ENCODE measurements around the gene EPM2A. TPM values are rescaled to one million over a fixed set of nuclear protein-coding genes. Genes with fewer than 3 reads are reported as not detected.

The EPM2A gene
- polyA plus RNA-seq, 2 of the 4 experiments (the other 2 are of a cell fraction): 2.4 to 3.0 TPM

DNA sequence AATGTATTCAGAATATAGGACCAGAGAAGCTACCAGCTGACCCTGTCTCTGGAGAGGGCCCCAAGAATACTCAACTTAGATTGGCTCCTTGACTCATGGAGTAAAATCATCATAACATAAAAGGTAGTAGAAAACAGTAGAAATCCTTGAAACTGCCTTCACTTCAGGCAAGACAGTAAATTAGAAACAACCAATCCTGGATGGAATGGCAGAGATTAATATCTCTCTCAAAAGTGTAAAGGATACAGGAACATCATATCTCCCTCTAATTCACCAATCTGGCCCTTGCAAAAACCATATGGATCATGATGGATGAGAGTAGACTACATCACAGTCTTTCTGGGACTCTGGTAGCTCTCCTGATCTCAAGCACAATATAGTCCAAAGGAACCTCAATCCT, 20.4 kb upstream of the EPM2A start (continued):
- TF ChIP-seq, protein P1, sequence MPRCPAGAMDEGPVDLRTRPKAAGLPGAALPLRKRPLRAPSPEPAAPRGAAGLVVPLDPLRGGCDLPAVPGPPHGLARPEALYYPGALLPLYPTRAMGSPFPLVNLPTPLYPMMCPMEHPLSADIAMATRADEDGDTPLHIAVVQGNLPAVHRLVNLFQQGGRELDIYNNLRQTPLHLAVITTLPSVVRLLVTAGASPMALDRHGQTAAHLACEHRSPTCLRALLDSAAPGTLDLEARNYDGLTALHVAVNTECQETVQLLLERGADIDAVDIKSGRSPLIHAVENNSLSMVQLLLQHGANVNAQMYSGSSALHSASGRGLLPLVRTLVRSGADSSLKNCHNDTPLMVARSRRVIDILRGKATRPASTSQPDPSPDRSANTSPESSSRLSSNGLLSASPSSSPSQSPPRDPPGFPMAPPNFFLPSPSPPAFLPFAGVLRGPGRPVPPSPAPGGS (IDR thresholded peaks at IDR 0.05): no peak
- no peak for TF ChIP-seq HOXB5 (CRISPR knock-in tag; IDR thresholded peaks at IDR 0.05)
- TF ChIP-seq MYC (IDR thresholded peaks at IDR 0.05; ENCODE audit: borderline replicate concordance, low read length): no peak
- no peak for TF ChIP-seq FOSL2 (IDR thresholded peaks at IDR 0.05)
- no peak for TF ChIP-seq FOSL2 (CRISPR knock-in tag; IDR thresholded peaks at IDR 0.05)
- no peak for TF ChIP-seq JUN (IDR thresholded peaks at IDR 0.05)
- TF ChIP-seq CHD2 (IDR thresholded peaks at IDR 0.05; ENCODE audit: low read length, partially characterized antibody): no peak
- TF ChIP-seq, protein P2, sequence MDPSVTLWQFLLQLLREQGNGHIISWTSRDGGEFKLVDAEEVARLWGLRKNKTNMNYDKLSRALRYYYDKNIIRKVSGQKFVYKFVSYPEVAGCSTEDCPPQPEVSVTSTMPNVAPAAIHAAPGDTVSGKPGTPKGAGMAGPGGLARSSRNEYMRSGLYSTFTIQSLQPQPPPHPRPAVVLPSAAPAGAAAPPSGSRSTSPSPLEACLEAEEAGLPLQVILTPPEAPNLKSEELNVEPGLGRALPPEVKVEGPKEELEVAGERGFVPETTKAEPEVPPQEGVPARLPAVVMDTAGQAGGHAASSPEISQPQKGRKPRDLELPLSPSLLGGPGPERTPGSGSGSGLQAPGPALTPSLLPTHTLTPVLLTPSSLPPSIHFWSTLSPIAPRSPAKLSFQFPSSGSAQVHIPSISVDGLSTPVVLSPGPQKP (IDR thresholded peaks at IDR 0.05; ENCODE audit: low read depth, low read length): no peak

DNA sequence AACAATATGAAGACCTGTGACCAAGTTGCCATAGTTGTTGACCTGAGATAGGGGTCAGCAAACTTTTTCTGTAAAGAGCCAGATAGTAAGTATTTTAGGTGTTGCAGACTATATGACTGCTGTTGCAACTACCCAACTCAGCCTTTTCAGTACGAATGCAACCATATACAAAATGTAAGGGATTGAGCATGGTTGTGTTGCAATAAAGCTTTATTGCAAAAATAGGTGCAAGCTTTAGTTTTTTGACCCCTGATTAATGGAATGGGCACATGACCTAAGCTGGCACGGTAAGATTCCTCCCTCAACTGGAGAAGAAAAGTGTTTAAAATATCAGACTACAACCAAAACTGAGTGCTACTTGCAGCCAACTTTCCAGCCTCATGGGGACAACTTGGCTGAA, 17.3 kb upstream of the EPM2A start:
- no peak overlapping the region for H3K4me3 ChIP-seq
- H3K27ac ChIP-seq: no peak overlapping the region
- FAIRE-seq (no peak), DNase-seq (ENCODE audit: low read depth in 1 of 2, low spot score in 1 of 2) (no peak), ATAC-seq (no peak)
- ChIA-PET POLR2A (no interaction called here), CTCF (no interaction called here)
- TF ChIP-seq, protein P3, sequence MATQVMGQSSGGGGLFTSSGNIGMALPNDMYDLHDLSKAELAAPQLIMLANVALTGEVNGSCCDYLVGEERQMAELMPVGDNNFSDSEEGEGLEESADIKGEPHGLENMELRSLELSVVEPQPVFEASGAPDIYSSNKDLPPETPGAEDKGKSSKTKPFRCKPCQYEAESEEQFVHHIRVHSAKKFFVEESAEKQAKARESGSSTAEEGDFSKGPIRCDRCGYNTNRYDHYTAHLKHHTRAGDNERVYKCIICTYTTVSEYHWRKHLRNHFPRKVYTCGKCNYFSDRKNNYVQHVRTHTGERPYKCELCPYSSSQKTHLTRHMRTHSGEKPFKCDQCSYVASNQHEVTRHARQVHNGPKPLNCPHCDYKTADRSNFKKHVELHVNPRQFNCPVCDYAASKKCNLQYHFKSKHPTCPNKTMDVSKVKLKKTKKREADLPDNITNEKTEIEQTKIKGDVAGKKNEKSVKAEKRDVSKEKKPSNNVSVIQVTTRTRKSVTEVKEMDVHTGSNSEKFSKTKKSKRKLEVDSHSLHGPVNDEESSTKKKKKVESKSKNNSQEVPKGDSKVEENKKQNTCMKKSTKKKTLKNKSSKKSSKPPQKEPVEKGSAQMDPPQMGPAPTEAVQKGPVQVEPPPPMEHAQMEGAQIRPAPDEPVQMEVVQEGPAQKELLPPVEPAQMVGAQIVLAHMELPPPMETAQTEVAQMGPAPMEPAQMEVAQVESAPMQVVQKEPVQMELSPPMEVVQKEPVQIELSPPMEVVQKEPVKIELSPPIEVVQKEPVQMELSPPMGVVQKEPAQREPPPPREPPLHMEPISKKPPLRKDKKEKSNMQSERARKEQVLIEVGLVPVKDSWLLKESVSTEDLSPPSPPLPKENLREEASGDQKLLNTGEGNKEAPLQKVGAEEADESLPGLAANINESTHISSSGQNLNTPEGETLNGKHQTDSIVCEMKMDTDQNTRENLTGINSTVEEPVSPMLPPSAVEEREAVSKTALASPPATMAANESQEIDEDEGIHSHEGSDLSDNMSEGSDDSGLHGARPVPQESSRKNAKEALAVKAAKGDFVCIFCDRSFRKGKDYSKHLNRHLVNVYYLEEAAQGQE (IDR thresholded peaks at IDR 0.05): no peak
- TF ChIP-seq, protein P4, sequence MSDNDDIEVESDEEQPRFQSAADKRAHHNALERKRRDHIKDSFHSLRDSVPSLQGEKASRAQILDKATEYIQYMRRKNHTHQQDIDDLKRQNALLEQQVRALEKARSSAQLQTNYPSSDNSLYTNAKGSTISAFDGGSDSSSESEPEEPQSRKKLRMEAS (IDR thresholded peaks at IDR 0.05): no peak
- TF ChIP-seq ZC3H11A (IDR thresholded peaks at IDR 0.05) (no peak), KDM1A (IDR thresholded peaks at IDR 0.05; ENCODE audit: low read depth) (no peak), RFX5 (IDR thresholded peaks at IDR 0.05) (no peak), JUNB (IDR thresholded peaks at IDR 0.05) (no peak), MAZ (IDR thresholded peaks at IDR 0.05; ENCODE audit: borderline replicate concordance, low read depth, low read length) (no peak), RARB (CRISPR knock-in tag; IDR thresholded peaks at IDR 0.05) (no peak), SMC3 (IDR thresholded peaks at IDR 0.05) (no peak), FOSB (CRISPR knock-in tag; IDR thresholded peaks at IDR 0.05) (no peak), SREBF2 (IDR thresholded peaks at IDR 0.05) (no peak), CBX2 (IDR thresholded peaks at IDR 0.05; ENCODE audit: borderline replicate concordance, low read depth) (no peak), HEYL (CRISPR knock-in tag; IDR thresholded peaks at IDR 0.05) (no peak), RCOR1 (IDR thresholded peaks at IDR 0.05; ENCODE audit: low read depth, low read length) (no peak), ZFP36 (IDR thresholded peaks at IDR 0.05; ENCODE audit: borderline replicate concordance, partially characterized antibody) (no peak)
- TF ChIP-seq, protein P1 (IDR thresholded peaks at IDR 0.05): no peak
- TF ChIP-seq, protein P5, sequence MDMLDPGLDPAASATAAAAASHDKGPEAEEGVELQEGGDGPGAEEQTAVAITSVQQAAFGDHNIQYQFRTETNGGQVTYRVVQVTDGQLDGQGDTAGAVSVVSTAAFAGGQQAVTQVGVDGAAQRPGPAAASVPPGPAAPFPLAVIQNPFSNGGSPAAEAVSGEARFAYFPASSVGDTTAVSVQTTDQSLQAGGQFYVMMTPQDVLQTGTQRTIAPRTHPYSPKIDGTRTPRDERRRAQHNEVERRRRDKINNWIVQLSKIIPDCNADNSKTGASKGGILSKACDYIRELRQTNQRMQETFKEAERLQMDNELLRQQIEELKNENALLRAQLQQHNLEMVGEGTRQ (IDR thresholded peaks at IDR 0.05): no peak
- no peak overlapping the region for H3K4me2 ChIP-seq
- WGBS (ENCODE audit: missing lambda C conversion rate): 44% methylated on average over 2 of the region's 2 CpGs
- peaks cover 3% of the 10 kb centered on the region; the same call in 1 of the 3 replicates for H3K9me3 ChIP-seq
- H3K4me1 ChIP-seq: peaks cover 10% of the 10 kb centered on the region

Measured in A549 (cell line).